ENCODE results near the gene NDOR1.

The NDOR1 gene

DNA sequence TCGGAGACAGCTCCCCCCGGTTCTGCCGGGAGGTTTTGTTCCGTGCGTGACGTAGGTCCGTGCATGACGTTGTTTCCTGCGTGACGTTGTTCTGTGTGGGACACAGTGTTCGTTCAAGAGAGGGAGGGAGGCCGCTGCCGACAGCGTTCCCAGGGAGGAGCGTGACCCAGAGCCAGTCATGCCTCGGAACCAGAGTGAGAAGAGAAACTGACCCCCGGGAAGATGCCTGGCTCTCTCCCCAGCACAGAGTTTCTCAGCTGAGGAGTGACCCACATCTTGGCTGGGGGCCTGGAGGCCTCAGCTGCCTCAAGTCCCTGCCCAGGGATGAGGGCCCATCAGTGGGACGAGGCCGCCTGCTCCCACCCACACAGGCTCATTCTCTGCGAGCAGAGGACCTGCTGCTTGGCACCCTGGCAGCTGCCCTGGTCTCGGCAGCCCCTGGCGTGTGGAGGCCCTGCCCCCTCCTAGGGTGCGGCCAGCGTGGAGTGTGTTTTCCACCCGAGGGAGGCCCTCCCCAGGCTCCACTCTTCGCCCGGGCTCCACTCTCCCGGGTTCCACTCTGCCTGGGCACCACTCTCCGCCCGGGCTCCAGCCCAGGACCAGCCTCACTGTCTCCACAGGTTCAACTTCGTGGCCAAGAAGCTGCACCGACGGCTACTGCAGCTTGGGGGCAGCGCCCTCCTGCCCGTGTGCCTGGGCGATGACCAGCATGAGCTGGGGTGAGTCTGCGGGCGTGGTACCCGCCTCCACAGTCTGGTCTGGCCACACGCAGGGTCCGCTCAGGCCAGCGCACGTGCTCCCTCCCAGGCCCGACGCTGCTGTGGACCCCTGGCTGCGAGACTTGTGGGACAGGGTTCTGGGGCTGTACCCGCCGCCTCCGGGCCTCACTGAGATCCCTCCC, 7.9 kb downstream of the NDOR1 start:
- TF ChIP-seq, protein P1, sequence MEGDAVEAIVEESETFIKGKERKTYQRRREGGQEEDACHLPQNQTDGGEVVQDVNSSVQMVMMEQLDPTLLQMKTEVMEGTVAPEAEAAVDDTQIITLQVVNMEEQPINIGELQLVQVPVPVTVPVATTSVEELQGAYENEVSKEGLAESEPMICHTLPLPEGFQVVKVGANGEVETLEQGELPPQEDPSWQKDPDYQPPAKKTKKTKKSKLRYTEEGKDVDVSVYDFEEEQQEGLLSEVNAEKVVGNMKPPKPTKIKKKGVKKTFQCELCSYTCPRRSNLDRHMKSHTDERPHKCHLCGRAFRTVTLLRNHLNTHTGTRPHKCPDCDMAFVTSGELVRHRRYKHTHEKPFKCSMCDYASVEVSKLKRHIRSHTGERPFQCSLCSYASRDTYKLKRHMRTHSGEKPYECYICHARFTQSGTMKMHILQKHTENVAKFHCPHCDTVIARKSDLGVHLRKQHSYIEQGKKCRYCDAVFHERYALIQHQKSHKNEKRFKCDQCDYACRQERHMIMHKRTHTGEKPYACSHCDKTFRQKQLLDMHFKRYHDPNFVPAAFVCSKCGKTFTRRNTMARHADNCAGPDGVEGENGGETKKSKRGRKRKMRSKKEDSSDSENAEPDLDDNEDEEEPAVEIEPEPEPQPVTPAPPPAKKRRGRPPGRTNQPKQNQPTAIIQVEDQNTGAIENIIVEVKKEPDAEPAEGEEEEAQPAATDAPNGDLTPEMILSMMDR (IDR thresholded peaks at IDR 0.05; ENCODE audit: insufficient read depth, low read length, poor library complexity, severe bottlenecking) = peak; percentile 5
- H3K36me3 ChIP-seq (ENCODE audit: control insufficient read depth, insufficient read depth, low read length) = peaks cover 15% of the 10 kb centered on the region

DNA sequence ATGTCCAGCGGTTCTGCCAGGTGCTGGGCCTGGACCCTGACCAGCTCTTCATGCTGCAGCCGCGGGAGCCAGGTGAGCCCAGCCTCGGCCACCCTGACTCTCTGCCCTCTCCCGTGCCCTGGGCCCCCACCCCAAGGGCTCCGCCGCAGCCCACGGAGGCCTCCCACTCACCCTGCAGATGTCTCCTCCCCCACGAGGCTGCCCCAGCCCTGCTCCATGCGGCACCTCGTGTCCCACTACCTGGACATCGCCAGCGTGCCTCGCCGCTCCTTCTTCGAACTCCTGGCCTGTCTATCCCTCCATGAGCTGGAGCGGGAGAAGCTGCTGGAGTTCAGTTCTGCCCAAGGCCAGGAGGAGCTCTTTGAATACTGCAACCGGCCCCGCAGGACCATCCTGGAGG, 9.1 kb downstream of the NDOR1 start:
- Histone ChIP-seq H3K4me3 (replicated peaks; ENCODE audit: low read depth, low read length) (no peak overlapping the region), H3K27me3 (replicated peaks; ENCODE audit: control insufficient read depth, insufficient read depth, low read length) (no peaks in the 10 kb centered on the region), H3K36me3 (ENCODE audit: control insufficient read depth, insufficient read depth, low read length) (peaks cover 10% of the 10 kb centered on the region)
- DNase-seq (ENCODE audit: extremely low read depth, insufficient read length) = no peak
- TF ChIP-seq, protein P1 (IDR thresholded peaks at IDR 0.05; ENCODE audit: insufficient read depth, low read length, poor library complexity, severe bottlenecking) = no peak

More for the DNA sequence above, 7.9 kb downstream of the NDOR1 start:
- Histone ChIP-seq H3K27me3 (replicated peaks; ENCODE audit: control insufficient read depth, insufficient read depth, low read length) (no peaks in the 10 kb centered on the region), H3K4me3 (replicated peaks; ENCODE audit: low read depth, low read length) (no peak overlapping the region)
- no peak for DNase-seq (ENCODE audit: extremely low read depth, insufficient read length)

DNA sequence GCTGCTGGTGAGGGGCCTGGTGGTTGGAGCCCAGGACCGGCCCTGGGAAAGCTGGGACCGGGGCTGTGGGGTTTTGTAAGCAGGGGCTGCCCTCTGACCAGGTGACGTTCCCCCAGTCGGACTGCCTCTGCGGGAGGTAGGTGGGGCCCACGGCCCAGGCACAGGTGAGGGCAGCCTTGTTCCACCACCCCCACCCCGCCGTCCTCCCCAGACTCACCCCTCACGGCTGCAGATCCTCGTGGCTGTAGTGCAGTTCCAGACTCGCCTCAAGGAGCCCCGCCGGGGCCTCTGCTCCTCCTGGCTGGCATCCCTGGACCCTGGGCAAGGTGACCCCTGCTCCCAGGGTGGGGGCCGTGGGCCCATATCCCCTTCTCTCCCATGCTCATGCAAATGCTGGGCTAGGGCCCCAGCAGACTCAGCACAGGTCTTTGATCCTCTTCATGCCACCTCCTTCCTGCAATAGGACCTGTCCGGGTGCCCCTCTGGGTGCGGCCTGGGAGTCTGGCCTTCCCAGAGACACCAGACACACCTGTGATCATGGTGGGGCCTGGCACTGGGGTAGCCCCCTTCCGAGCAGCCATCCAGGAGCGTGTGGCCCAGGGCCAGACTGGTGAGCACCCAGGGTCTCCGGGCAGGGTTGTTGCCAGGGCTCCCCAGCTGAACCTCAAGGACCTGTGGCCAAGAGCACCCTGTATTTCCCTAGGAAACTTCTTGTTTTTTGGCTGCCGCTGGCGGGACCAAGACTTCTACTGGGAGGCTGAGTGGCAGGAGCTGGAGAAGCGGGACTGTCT, 9.9 kb downstream of the NDOR1 start:
- TF ChIP-seq, protein P1 (IDR thresholded peaks at IDR 0.05; ENCODE audit: insufficient read depth, low read length, poor library complexity, severe bottlenecking) = no peak
- no peak for DNase-seq (ENCODE audit: extremely low read depth, insufficient read length)
- peaks cover 10% of the 10 kb centered on the region for H3K36me3 ChIP-seq (ENCODE audit: control insufficient read depth, insufficient read depth, low read length)
- H3K4me3 ChIP-seq (replicated peaks; ENCODE audit: low read depth, low read length) = no peak overlapping the region
- H3K27me3 ChIP-seq (replicated peaks; ENCODE audit: control insufficient read depth, insufficient read depth, low read length) = no peaks in the 10 kb centered on the region

DNA sequence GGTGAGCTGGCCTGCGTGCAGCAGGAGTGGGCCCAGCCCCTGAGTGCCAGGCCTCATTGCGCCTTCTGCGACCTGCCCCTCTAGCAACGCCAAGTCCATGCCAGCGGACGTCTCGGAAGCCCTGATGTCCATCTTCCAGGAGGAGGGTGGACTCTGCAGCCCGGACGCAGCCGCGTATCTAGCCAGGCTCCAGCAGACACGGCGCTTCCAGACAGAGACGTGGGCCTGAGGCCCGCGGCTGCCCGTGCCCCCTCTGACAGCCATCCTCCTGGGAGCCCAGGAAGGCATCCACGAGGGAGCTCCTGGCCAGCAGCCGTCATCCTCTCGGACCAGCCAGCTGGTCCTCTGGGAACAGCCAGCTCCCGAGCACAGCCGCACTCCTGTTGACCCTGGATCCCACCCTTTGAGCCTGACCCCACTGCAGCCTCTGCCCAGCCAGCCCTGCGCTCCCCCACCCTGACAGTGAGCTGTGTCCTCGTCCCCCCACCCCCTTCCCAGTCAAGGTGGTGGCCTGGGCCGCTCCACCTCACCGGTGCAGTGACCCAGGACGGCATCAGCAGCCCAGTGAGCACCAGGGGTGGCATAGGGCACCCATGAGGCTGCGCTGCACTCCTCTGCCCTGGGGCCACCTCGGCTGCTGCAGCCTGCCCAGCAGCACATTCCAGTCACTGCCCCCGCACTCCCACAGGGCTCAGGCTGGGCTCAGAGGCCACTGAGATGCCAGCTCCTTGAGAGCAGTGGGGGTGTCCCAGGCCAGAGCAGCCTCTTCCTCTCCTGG, 10.9 kb downstream of the NDOR1 start:
- no peak overlapping the region for H3K4me3 ChIP-seq (replicated peaks; ENCODE audit: low read depth, low read length)
- no peak for DNase-seq (ENCODE audit: extremely low read depth, insufficient read length)
- TF ChIP-seq, protein P1 (IDR thresholded peaks at IDR 0.05; ENCODE audit: insufficient read depth, low read length, poor library complexity, severe bottlenecking) = no peak
- peaks cover 10% of the 10 kb centered on the region for H3K36me3 ChIP-seq (ENCODE audit: control insufficient read depth, insufficient read depth, low read length)
- H3K27me3 ChIP-seq (replicated peaks; ENCODE audit: control insufficient read depth, insufficient read depth, low read length) = no peaks in the 10 kb centered on the region

DNA sequence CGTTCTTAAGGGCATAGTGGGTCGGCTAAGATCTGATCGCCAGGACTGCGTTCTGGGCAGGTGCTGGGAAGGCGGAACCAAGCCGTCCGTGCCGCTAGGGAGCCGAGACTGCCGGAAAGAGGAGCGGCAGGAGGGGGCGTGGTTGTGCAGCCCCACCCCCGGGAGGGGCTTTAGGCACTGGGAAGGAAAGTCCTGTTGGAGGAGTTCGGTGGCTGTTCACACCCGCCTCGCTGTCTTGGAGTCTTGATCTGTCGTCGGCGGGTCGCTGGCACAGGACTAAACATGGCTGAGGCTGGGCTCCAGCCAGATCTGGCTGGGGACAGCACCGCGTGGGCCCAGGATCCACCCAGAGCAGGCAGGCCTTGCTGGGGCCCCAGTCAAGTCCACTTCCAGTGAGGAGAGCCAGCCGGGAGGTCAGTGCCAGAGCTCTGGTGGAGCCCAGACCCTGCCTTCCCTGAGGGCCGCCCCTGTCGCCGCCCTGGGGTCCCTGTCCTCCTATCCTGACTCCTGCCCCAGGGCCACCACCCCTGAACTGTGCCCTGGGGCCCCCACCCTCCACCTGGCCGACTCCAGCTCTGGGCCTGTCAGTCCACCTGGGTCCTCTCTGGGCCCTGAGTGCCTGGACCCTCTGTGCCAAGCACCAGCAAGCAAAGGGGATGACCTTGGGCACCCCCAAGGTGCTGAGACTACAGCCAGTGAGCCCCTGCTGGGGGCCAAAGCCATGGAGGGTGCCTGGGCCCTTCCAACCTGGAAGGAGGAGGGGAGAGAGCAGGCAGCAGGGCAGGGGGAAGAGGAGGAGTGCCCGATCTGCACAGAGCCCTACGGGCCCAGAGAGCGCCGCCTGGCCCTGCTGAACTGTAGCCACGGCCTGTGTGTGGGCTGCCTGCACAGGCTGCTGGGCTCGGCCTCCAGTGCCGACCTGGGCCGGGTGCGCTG, 12.0 kb downstream of the NDOR1 start:
- no peak for DNase-seq (ENCODE audit: extremely low read depth, insufficient read length)
- H3K36me3 ChIP-seq (ENCODE audit: control insufficient read depth, insufficient read depth, low read length) = peaks cover 10% of the 10 kb centered on the region

More for the DNA sequence above, 12.0 kb downstream of the NDOR1 start:
- TF ChIP-seq, protein P1 (IDR thresholded peaks at IDR 0.05; ENCODE audit: insufficient read depth, low read length, poor library complexity, severe bottlenecking) = no peak
- Histone ChIP-seq H3K4me3 (replicated peaks; ENCODE audit: low read depth, low read length) (no peak overlapping the region), H3K27me3 (replicated peaks; ENCODE audit: control insufficient read depth, insufficient read depth, low read length) (no peaks in the 10 kb centered on the region)
